ENCODE measurements around the gene PMVK. TPM values are rescaled to one million over a fixed set of nuclear protein-coding genes. Genes with fewer than 3 reads are reported as not detected.
"Not testable (repeated sequence)": the region's sequence is repeated elsewhere in the genome, so short reads cannot be mapped to it uniquely, and the experiment has no call there.

Gene PMVK
- polyA plus RNA-seq, 2 donors, result 29.4 to 68.9 TPM

DNA sequence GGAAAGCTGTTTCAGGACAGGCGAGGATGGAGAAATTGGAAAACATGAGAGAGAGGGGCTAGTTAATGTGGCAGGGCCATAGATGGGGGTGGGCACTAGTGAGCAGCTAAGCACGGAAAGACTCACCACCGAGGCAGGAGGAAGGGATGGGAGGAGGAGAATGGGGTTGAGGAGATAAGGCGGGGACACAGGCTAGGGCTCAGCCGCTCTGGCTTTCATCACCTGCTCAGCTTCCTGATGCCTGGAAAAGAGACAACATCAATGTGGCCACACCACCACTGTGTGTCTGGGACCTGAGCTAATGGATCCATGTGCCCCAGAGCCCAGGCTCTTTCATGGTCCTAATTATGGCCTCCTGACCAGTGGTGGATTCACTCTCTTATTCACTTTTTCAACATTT is 27.6 kb downstream of the PMVK start:
- H3K36me3 ChIP-seq (ENCODE audit: control insufficient read depth in 2 of 2, insufficient read depth in 2 of 2, low read length in 1 of 2), result no peaks in the 10 kb centered on the region
- WGBS, 2 donors, result 89 to 98% methylated on average over 5 of the region's 5 CpGs
- no peak overlapping the region for H3K4me3 ChIP-seq (ENCODE audit: low read depth in 1 of 2, low read length in 2 of 2)
- no peak overlapping the region for H3K27ac ChIP-seq (ENCODE audit: low read depth in 2 of 2, low read length in 1 of 2)
- no peaks in the 10 kb centered on the region for H3K27me3 ChIP-seq (ENCODE audit: control insufficient read depth in 1 of 2, insufficient read depth in 2 of 2, low read length in 2 of 2)
- H3K9me3 ChIP-seq (ENCODE audit: control insufficient read depth in 2 of 2, insufficient read depth in 1 of 2, low read depth in 1 of 2, low read length in 1 of 2), result peaks cover 0 to 2% of the 10 kb centered on the region in 2 donors
- H3K4me1 ChIP-seq (ENCODE audit: control insufficient read depth in 2 of 2, insufficient read depth in 2 of 2, low read length in 1 of 2), result peaks cover 3 to 15% of the 10 kb centered on the region in 2 donors

DNA sequence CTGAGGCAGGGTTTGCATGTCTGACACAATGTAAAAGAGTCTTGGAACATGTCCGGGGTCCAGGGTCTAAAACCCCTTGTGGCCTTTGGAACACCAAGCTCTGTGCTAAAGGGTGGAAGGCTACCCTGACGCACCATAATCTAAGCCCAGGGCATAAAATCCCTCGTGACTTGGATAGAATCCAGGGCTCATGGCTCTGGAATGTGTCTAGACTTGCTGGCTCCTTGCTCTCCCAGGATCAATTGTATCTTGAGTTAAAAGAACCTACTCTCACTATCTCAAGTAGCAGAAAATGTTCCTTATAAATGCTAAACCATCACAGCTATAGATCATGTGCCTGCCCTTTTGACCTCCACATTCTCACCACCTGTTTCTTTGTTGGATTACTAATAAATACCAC is 28.4 kb downstream of the PMVK start:
- H3K36me3 ChIP-seq (ENCODE audit: control insufficient read depth in 2 of 2, insufficient read depth in 2 of 2, low read length in 1 of 2); H3K9me3 ChIP-seq (ENCODE audit: control insufficient read depth in 2 of 2, insufficient read depth in 1 of 2, low read depth in 1 of 2, low read length in 1 of 2); H3K4me3 ChIP-seq (ENCODE audit: low read depth in 1 of 2, low read length in 2 of 2); H3K27me3 ChIP-seq (ENCODE audit: control insufficient read depth in 1 of 2, insufficient read depth in 2 of 2, low read length in 2 of 2); H3K27ac ChIP-seq (ENCODE audit: low read depth in 2 of 2, low read length in 1 of 2): not testable (repeated sequence)
- peaks cover 3 to 15% of the 10 kb centered on the region in 2 donors for H3K4me1 ChIP-seq (ENCODE audit: control insufficient read depth in 2 of 2, insufficient read depth in 2 of 2, low read length in 1 of 2)
- 52% methylated on average over 3 of the region's 3 CpGs for WGBS, 2 donors

- Histone ChIP-seq H3K36me3 (ENCODE audit: control insufficient read depth in 2 of 2, insufficient read depth in 2 of 2, low read length in 1 of 2) (no peaks in the 10 kb centered on the region), H3K27me3 (ENCODE audit: control insufficient read depth in 1 of 2, insufficient read depth in 2 of 2, low read length in 2 of 2) (no peaks in the 10 kb centered on the region), H3K9me3 (ENCODE audit: control insufficient read depth in 2 of 2, insufficient read depth in 1 of 2, low read depth in 1 of 2, low read length in 1 of 2) (peaks cover 0 to 2% of the 10 kb centered on the region in 2 donors), H3K4me3 (ENCODE audit: low read depth in 1 of 2, low read length in 2 of 2) (no peak overlapping the region), H3K27ac (ENCODE audit: low read depth in 2 of 2, low read length in 1 of 2) (no peak overlapping the region), H3K4me1 (ENCODE audit: control insufficient read depth in 2 of 2, insufficient read depth in 2 of 2, low read length in 1 of 2) (peaks cover 0 to 8% of the 10 kb centered on the region in 2 donors)
- WGBS, 2 donors, result 78 to 82% methylated on average over 7 of the region's 7 CpGs
Measured at GRCh38 chr1:154906621-154907081, 29.9 kb downstream of the PMVK start.

GRCh38 chr1:154902938-154903566 is 33.5 kb downstream of the PMVK start:
- Histone ChIP-seq H3K4me3 (ENCODE audit: low read depth in 1 of 2, low read length in 2 of 2) (no peak overlapping the region), H3K27me3 (ENCODE audit: control insufficient read depth in 1 of 2, insufficient read depth in 2 of 2, low read length in 2 of 2) (no peaks in the 10 kb centered on the region), H3K4me1 (ENCODE audit: control insufficient read depth in 2 of 2, insufficient read depth in 2 of 2, low read length in 1 of 2) (no peaks in the 10 kb centered on the region), H3K36me3 (ENCODE audit: control insufficient read depth in 2 of 2, insufficient read depth in 2 of 2, low read length in 1 of 2) (no peaks in the 10 kb centered on the region), H3K27ac (ENCODE audit: low read depth in 2 of 2, low read length in 1 of 2) (no peak overlapping the region), H3K9me3 (ENCODE audit: control insufficient read depth in 2 of 2, insufficient read depth in 1 of 2, low read depth in 1 of 2, low read length in 1 of 2) (peaks cover 0 to 2% of the 10 kb centered on the region in 2 donors)
- 41 to 61% methylated on average over 3 of the region's 3 CpGs for WGBS, 2 donors

DNA sequence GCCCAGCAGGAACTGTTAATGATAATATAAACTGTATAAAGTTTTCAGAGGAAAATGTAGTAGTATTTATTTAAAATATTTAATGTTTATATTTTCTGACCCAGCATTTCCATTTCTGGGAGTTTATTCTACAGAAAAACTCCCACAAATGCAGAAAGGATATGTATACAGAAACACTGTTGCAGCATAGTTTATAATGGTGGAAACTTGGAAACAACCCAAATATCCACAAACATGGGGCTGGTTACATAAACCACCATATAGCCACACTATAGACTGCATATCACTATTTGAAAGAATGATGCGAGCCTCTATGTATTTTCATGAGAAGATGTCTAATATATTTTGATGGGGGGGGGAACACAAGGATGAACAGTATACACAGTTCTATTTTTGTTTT is 34.9 kb downstream of the PMVK start:
- H3K4me3 ChIP-seq (ENCODE audit: low read depth in 1 of 2, low read length in 2 of 2), result no peak overlapping the region
- no peaks in the 10 kb centered on the region for H3K9me3 ChIP-seq (ENCODE audit: control insufficient read depth in 2 of 2, insufficient read depth in 1 of 2, low read depth in 1 of 2, low read length in 1 of 2)
- 70 to 78% methylated on average over 1 of the region's 1 CpG for WGBS, 2 donors
- no peaks in the 10 kb centered on the region for H3K4me1 ChIP-seq (ENCODE audit: control insufficient read depth in 2 of 2, insufficient read depth in 2 of 2, low read length in 1 of 2)
- no peak overlapping the region for H3K27ac ChIP-seq (ENCODE audit: low read depth in 2 of 2, low read length in 1 of 2)
- H3K27me3 ChIP-seq (ENCODE audit: control insufficient read depth in 1 of 2, insufficient read depth in 2 of 2, low read length in 2 of 2), result no peaks in the 10 kb centered on the region
- no peaks in the 10 kb centered on the region for H3K36me3 ChIP-seq (ENCODE audit: control insufficient read depth in 2 of 2, insufficient read depth in 2 of 2, low read length in 1 of 2)

DNA sequence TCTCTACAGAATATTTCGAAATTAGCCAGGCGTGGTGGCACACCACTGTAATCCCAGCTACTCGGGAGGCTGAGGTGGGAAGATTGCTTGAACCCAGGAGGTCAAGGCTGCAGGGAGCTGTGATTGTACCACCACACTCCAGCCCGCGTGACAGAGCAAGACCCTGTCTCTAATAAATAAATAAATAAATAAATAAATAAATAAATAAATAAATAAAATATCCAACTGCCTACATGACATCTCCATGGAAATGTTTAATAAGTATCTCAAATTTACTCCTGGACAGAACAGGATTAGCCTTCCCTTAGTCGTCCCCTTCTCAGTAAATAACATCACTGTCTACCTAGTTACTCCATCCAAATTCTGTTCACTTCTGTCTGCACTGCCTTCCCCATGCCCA is 37.5 kb downstream of the PMVK start:
- Histone ChIP-seq H3K36me3 (ENCODE audit: control insufficient read depth in 2 of 2, insufficient read depth in 2 of 2, low read length in 1 of 2) (no peaks in the 10 kb centered on the region), H3K27ac (ENCODE audit: low read depth in 2 of 2, low read length in 1 of 2) (no peak overlapping the region)
- WGBS, 2 donors, result 93 to 95% methylated on average over 6 of the region's 6 CpGs

DNA sequence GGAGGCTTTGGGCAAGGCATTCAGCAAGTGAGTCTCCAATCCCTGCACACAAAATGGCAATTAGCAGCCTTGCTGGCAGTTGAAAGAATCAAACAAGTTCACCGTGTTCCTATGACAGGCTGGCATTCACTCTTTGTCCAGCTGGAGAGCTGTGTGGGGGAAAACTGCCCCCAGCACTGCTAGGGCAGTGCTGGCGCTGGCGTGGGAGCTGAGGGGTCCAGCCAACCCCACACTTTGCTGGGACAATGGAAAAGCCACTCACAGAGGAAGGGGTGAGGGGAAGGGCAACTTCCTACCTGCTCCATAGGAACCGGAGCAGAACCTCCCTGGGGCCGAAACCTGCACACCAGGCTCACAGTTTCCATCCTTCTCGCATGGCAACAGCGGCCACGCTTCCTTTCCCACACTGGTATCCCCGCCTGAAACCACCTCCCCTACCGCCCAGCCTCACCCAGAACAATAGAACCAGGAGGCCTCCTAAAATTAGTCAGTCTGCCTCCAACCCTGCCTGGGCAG is 39.7 kb downstream of the PMVK start:
- no peaks in the 10 kb centered on the region for H3K4me1 ChIP-seq (ENCODE audit: control insufficient read depth in 2 of 2, insufficient read depth in 2 of 2, low read length in 1 of 2)
- H3K36me3 ChIP-seq (ENCODE audit: control insufficient read depth in 2 of 2, insufficient read depth in 2 of 2, low read length in 1 of 2), result no peaks in the 10 kb centered on the region
- H3K27ac ChIP-seq (ENCODE audit: low read depth in 2 of 2, low read length in 1 of 2), result no peak overlapping the region
- H3K4me3 ChIP-seq (ENCODE audit: low read depth in 1 of 2, low read length in 2 of 2), result no peak overlapping the region
- 53 to 63% methylated on average over 10 of the region's 10 CpGs for WGBS, 2 donors
- H3K27me3 ChIP-seq (ENCODE audit: control insufficient read depth in 1 of 2, insufficient read depth in 2 of 2, low read length in 2 of 2), result no peaks in the 10 kb centered on the region
- no peaks in the 10 kb centered on the region for H3K9me3 ChIP-seq (ENCODE audit: control insufficient read depth in 2 of 2, insufficient read depth in 1 of 2, low read depth in 1 of 2, low read length in 1 of 2)

More for the DNA sequence above, 37.5 kb downstream of the PMVK start:
- Histone ChIP-seq H3K4me1 (ENCODE audit: control insufficient read depth in 2 of 2, insufficient read depth in 2 of 2, low read length in 1 of 2) (no peaks in the 10 kb centered on the region), H3K27me3 (ENCODE audit: control insufficient read depth in 1 of 2, insufficient read depth in 2 of 2, low read length in 2 of 2) (no peaks in the 10 kb centered on the region), H3K9me3 (ENCODE audit: control insufficient read depth in 2 of 2, insufficient read depth in 1 of 2, low read depth in 1 of 2, low read length in 1 of 2) (no peaks in the 10 kb centered on the region), H3K4me3 (ENCODE audit: low read depth in 1 of 2, low read length in 2 of 2) (no peak overlapping the region)

GRCh38 chr1:154895798-154896197 is 40.7 kb downstream of the PMVK start:
- Histone ChIP-seq H3K27me3 (ENCODE audit: control insufficient read depth in 1 of 2, insufficient read depth in 2 of 2, low read length in 2 of 2) (no peaks in the 10 kb centered on the region), H3K9me3 (ENCODE audit: control insufficient read depth in 2 of 2, insufficient read depth in 1 of 2, low read depth in 1 of 2, low read length in 1 of 2) (no peaks in the 10 kb centered on the region), H3K36me3 (ENCODE audit: control insufficient read depth in 2 of 2, insufficient read depth in 2 of 2, low read length in 1 of 2) (no peaks in the 10 kb centered on the region), H3K4me3 (ENCODE audit: low read depth in 1 of 2, low read length in 2 of 2) (no peak overlapping the region), H3K4me1 (ENCODE audit: control insufficient read depth in 2 of 2, insufficient read depth in 2 of 2, low read length in 1 of 2) (no peaks in the 10 kb centered on the region), H3K27ac (ENCODE audit: low read depth in 2 of 2, low read length in 1 of 2) (no peak overlapping the region)
- WGBS, 2 donors, result 71 to 72% methylated on average over 7 of the region's 7 CpGs

DNA sequence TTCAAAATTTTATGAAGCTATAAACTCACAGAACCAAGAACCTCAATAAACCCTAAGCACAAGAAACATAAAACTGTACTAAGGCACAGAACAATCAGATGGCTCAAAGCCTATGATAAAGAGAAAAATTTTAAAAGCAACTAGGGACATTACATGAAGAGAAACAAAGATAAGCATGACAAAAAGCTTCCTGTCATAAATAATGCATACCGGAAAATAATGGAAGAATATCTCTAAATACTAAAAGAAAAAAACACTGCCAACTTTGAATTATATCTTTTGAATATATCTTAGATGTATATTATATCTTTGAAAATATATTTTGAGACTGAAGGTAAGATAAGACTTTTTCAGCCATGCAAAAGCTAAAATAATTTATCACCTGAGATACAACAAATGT is 45.1 kb downstream of the PMVK start:
- WGBS, 2 donors, result 45 to 75% methylated on average over 1 of the region's 1 CpG
- Histone ChIP-seq H3K27ac (ENCODE audit: low read depth in 2 of 2, low read length in 1 of 2) (no peak overlapping the region), H3K9me3 (ENCODE audit: control insufficient read depth in 2 of 2, insufficient read depth in 1 of 2, low read depth in 1 of 2, low read length in 1 of 2) (no peaks in the 10 kb centered on the region), H3K36me3 (ENCODE audit: control insufficient read depth in 2 of 2, insufficient read depth in 2 of 2, low read length in 1 of 2) (no peaks in the 10 kb centered on the region), H3K4me3 (ENCODE audit: low read depth in 1 of 2, low read length in 2 of 2) (no peak overlapping the region), H3K4me1 (ENCODE audit: control insufficient read depth in 2 of 2, insufficient read depth in 2 of 2, low read length in 1 of 2) (no peaks in the 10 kb centered on the region), H3K27me3 (ENCODE audit: control insufficient read depth in 1 of 2, insufficient read depth in 2 of 2, low read length in 2 of 2) (no peaks in the 10 kb centered on the region)

DNA sequence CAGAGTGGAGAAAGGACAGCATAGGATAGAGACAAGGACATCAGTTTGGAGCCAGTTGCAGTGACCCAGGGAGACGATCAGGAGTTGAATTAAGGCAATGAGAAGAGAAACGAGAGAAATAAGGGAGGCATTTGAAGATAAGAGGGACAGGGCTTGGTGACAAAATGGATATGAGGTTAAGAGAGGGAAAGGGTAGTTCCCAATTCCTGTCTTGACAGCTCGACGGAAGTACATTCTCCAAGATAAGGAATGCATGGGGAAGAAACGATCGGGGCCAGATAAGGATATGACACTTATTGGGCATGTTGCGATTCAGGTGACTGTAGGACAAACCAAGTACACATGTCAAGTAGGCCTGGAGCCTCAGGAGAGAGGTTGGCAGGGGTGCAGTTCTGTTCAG is 47.8 kb downstream of the PMVK start:
- no peaks in the 10 kb centered on the region for H3K4me1 ChIP-seq (ENCODE audit: control insufficient read depth in 2 of 2, insufficient read depth in 2 of 2, low read length in 1 of 2)
- no peaks in the 10 kb centered on the region for H3K27me3 ChIP-seq (ENCODE audit: control insufficient read depth in 1 of 2, insufficient read depth in 2 of 2, low read length in 2 of 2)
- no peak overlapping the region for H3K27ac ChIP-seq (ENCODE audit: low read depth in 2 of 2, low read length in 1 of 2)
- WGBS, 2 donors, result 82 to 92% methylated on average over 7 of the region's 7 CpGs
- H3K4me3 ChIP-seq (ENCODE audit: low read depth in 1 of 2, low read length in 2 of 2), result no peak overlapping the region
- no peaks in the 10 kb centered on the region for H3K36me3 ChIP-seq (ENCODE audit: control insufficient read depth in 2 of 2, insufficient read depth in 2 of 2, low read length in 1 of 2)
- H3K9me3 ChIP-seq (ENCODE audit: control insufficient read depth in 2 of 2, insufficient read depth in 1 of 2, low read depth in 1 of 2, low read length in 1 of 2), result no peaks in the 10 kb centered on the region

All from esophagus (tissue), 2 donors.